ENCODE data around the gene ACSL3.
"Not testable (repeated sequence)": the region's sequence is repeated elsewhere in the genome, so short reads cannot be mapped to it uniquely, and the experiment has no call there.

The ACSL3 gene

GRCh38 chr2:222976521-222977061, 115.8 kb downstream of the ACSL3 start:
- no peak for DNase-seq (ENCODE audit: low read depth)

- DNase-seq (ENCODE audit: low read depth), result no peak
Observed at GRCh38 chr2:222977121-222977520, 116.3 kb downstream of the ACSL3 start.

GRCh38 chr2:222978850-222979249, 118.0 kb downstream of the ACSL3 start:
- DNase-seq (ENCODE audit: low read depth), result no peak

GRCh38 chr2:222979484-222979883, 118.6 kb downstream of the ACSL3 start:
- no peak for DNase-seq (ENCODE audit: low read depth)

GRCh38 chr2:222982010-222982908, 121.4 kb downstream of the ACSL3 start:
- DNase-seq (ENCODE audit: low read depth), result peak; percentile 81

- no peak for DNase-seq (ENCODE audit: low read depth)
Observed at GRCh38 chr2:222982909-222983265, 122.1 kb downstream of the ACSL3 start.

GRCh38 chr2:222984908-222985307, 124.1 kb downstream of the ACSL3 start:
- DNase-seq (ENCODE audit: low read depth), result no peak

- DNase-seq (ENCODE audit: low read depth), result no peak
Observed at GRCh38 chr2:222989431-222989830, 128.6 kb downstream of the ACSL3 start.

- not testable (repeated sequence) for DNase-seq (ENCODE audit: low read depth)
Observed at GRCh38 chr2:222990206-222990605, 129.4 kb downstream of the ACSL3 start.

- no peak for DNase-seq (ENCODE audit: low read depth)
Observed at GRCh38 chr2:222992137-222992536, 131.3 kb downstream of the ACSL3 start.
